AG09319 (cell line): ENCODE results near the gene C14orf93.

Source experiments
- DNase-seq: peaks from one replicate; pipeline ENCODE4 v3.0.0-alpha.2; 2010; ENCODE audit warnings: low read depth; ENCODE audit errors: extremely low read depth
- CTCF ChIP-seq: IDR thresholded peaks from 2 replicates; pipeline ENCODE4 v1.5.1; 2011; ENCODE audit warnings: low read depth, mild to moderate bottlenecking, inconsistent platforms, low read length, moderate library complexity

Gene C14orf93

GRCh38 chr14:22986508-22987054 is 23.4 kb downstream of the C14orf93 start:
- no peak for DNase-seq
- peak; percentile 89 for TF ChIP-seq CTCF

- no peak for TF ChIP-seq CTCF
- no peak for DNase-seq
Observed at GRCh38 chr14:22985894-22986507, 23.9 kb downstream of the C14orf93 start.

GRCh38 chr14:22984959-22985658 is 24.8 kb downstream of the C14orf93 start:
- no peak for TF ChIP-seq CTCF

GRCh38 chr14:22982477-22983245 is 27.3 kb downstream of the C14orf93 start, which contains the start of gene AJUBA:
Gene AJUBA (minus strand): TSS chr14:22982551. CDS start chr14:22982266, 285 bp downstream.
- peak; percentile 88 for DNase-seq
- TF ChIP-seq CTCF = no peak

More at GRCh38 chr14:22984959-22985658, 24.8 kb downstream of the C14orf93 start:
- no peak for DNase-seq

DNA sequence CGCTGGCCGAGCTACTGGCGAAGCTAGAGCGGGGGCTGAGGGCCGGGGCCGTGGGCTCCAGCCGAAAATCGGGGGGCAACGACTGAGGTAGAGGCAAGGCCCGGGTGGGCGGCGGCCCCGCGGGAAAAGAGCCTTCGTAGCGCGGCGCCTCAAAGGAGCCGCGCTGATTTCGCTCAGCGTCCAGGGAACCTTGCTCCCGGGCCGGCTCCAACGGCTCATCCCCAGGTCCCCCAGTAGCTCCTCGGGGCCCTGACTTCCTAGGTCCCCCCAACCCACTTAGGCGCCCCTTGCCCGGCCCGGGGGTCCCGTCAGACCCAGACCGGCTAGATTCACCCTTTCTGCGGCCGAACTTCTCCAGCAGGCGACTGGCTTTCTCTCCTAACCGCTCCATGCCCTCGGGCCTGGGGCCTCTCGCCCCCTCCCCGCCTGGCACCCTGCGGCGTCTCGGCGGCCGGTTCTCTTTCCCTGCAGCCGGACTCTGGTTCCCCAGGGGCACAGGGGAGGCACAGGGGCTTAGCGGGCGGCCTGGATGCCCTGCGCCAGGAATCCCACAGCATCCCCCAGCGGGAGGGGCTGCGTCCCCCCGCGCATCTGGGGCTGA is 28.0 kb downstream of the C14orf93 start:
- TF ChIP-seq CTCF = no peak
- DNase-seq = no peak

DNA sequence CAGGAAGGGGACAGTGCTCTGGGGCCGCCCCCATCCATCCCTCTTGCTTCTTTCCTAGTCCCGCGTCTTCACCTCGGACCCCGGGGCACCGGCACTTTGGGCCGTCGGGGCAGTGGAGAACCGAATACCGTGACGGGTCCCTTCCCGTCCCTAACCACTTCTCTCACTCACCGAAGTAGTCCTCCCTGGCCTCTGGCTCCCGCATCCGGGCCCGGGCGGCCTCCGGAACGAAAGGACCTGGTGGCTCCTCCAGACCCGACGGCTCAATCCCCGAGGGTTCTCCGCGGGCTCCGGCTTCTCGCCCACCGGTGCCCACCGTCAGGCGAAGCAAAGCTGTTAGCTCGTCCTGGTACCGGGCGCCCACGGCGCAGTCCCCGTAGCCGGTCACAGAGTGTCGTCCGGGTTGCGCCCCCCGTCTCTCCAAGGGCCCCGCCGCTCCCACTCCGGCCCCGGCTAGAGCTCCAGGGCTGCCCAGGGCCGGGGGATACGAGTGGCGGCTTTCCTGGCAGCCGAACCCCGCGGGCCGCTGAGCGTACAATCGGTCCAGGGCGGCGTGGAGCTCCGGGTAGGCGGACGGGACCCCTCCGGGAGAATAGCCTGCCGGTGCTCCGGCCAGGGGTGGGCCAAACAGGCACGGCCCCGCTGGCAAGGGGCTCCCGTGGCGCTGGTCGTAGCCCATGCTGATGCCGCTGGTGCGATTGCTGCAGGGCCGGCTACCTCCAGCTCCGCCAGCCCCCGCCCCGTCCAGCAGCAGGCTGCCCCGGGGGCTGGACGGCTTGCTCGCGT is 28.7 kb downstream of the C14orf93 start:
- no peak for DNase-seq
- TF ChIP-seq CTCF = no peak
